DOHH2 (cell line): Measurements from ENCODE around the gene DSG2.

Source experiments
- EZH2phosphoT487 ChIP-seq: fragments of 200-600 bp; sonication (generic); IDR thresholded peaks from 2 replicates; pipeline ENCODE4 v1.6.1; 2017; ENCODE audit warnings: borderline replicate concordance, mild to moderate bottlenecking, antibody characterized with exemption, low read length, moderate library complexity, mixed read lengths
- TF ChIP-seq, protein P1 (sequence below): fragments of 200-600 bp; sonication (generic); IDR thresholded peaks from one replicate; pipeline ENCODE4 v1.5.1; 2014; ENCODE audit warnings: antibody characterized with exemption, mild to moderate bottlenecking, low read depth, low read length; ENCODE audit not compliant: poor library complexity, severe bottlenecking

GRCh38 chr18:31498574-31499524 lies 872 bp downstream of the DSG2 start:
- TF ChIP-seq, protein P1, sequence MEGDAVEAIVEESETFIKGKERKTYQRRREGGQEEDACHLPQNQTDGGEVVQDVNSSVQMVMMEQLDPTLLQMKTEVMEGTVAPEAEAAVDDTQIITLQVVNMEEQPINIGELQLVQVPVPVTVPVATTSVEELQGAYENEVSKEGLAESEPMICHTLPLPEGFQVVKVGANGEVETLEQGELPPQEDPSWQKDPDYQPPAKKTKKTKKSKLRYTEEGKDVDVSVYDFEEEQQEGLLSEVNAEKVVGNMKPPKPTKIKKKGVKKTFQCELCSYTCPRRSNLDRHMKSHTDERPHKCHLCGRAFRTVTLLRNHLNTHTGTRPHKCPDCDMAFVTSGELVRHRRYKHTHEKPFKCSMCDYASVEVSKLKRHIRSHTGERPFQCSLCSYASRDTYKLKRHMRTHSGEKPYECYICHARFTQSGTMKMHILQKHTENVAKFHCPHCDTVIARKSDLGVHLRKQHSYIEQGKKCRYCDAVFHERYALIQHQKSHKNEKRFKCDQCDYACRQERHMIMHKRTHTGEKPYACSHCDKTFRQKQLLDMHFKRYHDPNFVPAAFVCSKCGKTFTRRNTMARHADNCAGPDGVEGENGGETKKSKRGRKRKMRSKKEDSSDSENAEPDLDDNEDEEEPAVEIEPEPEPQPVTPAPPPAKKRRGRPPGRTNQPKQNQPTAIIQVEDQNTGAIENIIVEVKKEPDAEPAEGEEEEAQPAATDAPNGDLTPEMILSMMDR: no peak
- no peak for TF ChIP-seq EZH2phosphoT487
